Measurements from ENCODE around the gene JUN.

Gene JUN

DNA sequence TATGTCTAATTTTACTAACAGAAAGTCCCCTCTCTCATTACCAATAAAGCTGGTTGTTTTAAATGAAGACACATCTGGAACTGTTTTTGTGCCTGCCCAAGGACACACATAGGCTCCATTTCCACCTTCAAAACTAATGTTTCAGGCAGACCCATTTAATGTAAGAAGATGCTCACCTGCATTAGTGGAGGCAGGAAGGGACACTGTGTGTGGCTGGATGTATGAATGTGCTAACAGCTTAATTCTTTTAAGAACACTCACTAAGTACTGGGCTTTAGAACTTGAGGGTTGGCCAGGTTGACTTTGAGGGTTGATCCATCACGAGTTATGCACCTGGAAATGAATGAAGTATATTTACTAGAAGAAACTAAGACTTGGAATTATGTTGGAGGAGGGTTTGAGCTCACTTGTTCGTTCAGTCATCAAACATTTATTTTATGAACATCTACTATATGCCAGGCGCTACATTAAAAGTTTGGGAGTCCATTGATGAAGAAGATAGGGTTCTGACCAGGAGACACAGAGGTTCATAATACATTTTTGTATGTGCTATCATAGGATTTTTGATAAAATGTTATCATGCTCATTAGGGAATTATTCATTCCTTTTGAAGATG lies 5.4 kb downstream of the JUN start:
- TF ChIP-seq ZNF664 (tag by site-specific recombination; IDR thresholded peaks at IDR 0.05) (peak; percentile 86), EGR2 (tag by site-specific recombination; IDR thresholded peaks at IDR 0.05; ENCODE audit: low read depth) (no peak)
- Histone ChIP-seq H3K36me3 (ENCODE audit: control insufficient read depth in 2 of 2, insufficient read depth in 1 of 2, low read length in 2 of 2) (peaks cover 0 to 18% of the 10 kb centered on the region in 2 experiments; a peak in 1 of 3 replicates), H3K4me3 (ENCODE audit: low read depth, low read length) (no peak overlapping the region), H3K4me1 (ENCODE audit: control insufficient read depth, insufficient read depth, low read length) (peaks cover 2% of the 10 kb centered on the region; the same call in 1 of the 2 replicates), H3K27ac (ENCODE audit: extremely low read depth, low read depth, low read length) (no peak overlapping the region), H3K9me3 (ENCODE audit: control insufficient read depth, insufficient read depth, low read depth, low read length) (no peaks in the 10 kb centered on the region)
- CTCF ChIA-PET: interaction anchor here (1.2 to 3.3 kb wide), 3 partner anchors 9 to 38 kb away, joined by 3 to 17 read pairs (median 6); no protein-coding TSS in a partner anchor
- POLR2A ChIA-PET: interaction anchor here (2.1 to 2.3 kb wide), 2 partner anchors 23 to 436 kb away, joined by 6 to 7 read pairs; no protein-coding TSS in a partner anchor

DNA sequence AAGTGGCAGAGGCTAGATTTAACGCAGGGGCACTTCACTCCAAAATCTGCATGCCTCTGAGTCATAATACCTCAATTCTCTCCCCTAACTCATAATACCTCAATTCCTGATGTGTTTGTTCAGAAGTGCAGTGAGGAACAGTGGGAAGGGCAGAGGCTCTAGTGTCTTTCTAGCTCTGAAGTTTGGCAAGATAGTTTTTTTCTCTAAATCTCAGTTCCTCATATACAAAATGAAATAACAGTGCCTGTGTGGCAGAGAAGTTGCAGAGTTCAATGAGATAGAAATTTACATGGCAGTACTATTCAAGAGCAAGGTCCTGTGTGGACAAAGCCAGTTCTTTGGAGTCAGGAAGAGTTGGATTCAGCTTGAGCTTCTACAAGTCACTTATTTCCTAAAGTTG lies 9.8 kb downstream of the JUN start:
- TF ChIP-seq ZNF426 (tag by site-specific recombination; IDR thresholded peaks at IDR 0.05): no peak
- TF ChIP-seq ZBTB17 (tag by site-specific recombination; IDR thresholded peaks at IDR 0.05): no peak
- TF ChIP-seq ZNF624 (tag by site-specific recombination; IDR thresholded peaks at IDR 0.05): no peak
- no peak for TF ChIP-seq ZNF747 (tag by site-specific recombination; IDR thresholded peaks at IDR 0.05)
- H3K4me1 ChIP-seq (ENCODE audit: control insufficient read depth, insufficient read depth, low read length): no peaks in the 10 kb centered on the region
- H3K27ac ChIP-seq (ENCODE audit: extremely low read depth, low read depth, low read length): no peak overlapping the region; the same call in 1 of the 2 replicates
- CTCF ChIA-PET: interaction anchor here (0.6 to 1.4 kb wide), 2 partner anchors 11 to 925 kb away, joined by 3 to 4 read pairs; no protein-coding TSS in a partner anchor
- no peaks in the 10 kb centered on the region for H3K36me3 ChIP-seq (ENCODE audit: control insufficient read depth in 2 of 2, insufficient read depth in 1 of 2, low read length in 2 of 2)
- no peak overlapping the region for H3K4me3 ChIP-seq (ENCODE audit: low read depth, low read length)
- POLR2A ChIA-PET: interaction anchor here (2.6 kb wide), 1 partner anchor 9 kb away, joined by 20 read pairs; the partner anchor contains the start of gene JUN
- H3K9me3 ChIP-seq (ENCODE audit: control insufficient read depth, insufficient read depth, low read depth, low read length): no peaks in the 10 kb centered on the region

DNA sequence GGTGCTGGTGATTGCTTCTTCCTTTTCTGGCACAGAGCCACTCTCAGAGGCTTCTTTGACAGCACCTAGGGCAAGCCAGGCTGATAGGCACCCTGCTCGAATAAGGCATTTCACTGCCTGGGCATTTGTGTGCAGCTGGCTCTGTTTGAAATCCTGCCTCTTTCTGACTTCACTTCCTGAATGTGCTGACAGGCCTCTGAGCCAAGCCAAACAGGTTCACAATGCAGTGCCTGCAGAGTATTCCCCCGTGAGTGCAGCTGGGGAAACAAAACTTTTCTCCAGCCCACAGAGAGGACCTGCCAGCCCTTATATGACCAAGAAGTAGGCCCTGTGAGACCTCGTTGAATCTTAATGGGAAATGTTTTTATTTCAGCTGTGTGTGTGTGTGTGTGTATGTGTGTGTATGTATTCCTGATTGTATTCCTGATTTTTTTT lies 10.4 kb downstream of the JUN start:
- Histone ChIP-seq H3K4me3 (ENCODE audit: low read depth, low read length) (no peak overlapping the region), H3K27ac (ENCODE audit: extremely low read depth, low read depth, low read length) (no peak overlapping the region; the same call in 1 of the 2 replicates), H3K36me3 (ENCODE audit: control insufficient read depth in 2 of 2, insufficient read depth in 1 of 2, low read length in 2 of 2) (no peaks in the 10 kb centered on the region), H3K4me1 (ENCODE audit: control insufficient read depth, insufficient read depth, low read length) (no peaks in the 10 kb centered on the region), H3K9me3 (ENCODE audit: control insufficient read depth, insufficient read depth, low read depth, low read length) (no peaks in the 10 kb centered on the region)
- CTCF ChIA-PET: interaction anchor here (0.6 to 1.9 kb wide), 6 partner anchors 11 to 1001 kb away, joined by 3 to 6 read pairs (median 4); no protein-coding TSS in a partner anchor
- POLR2A ChIA-PET: interaction anchor here (0.6 to 2.6 kb wide), 2 partner anchors 10 to 123 kb away, joined by 3 to 20 read pairs; partner anchors contain the start of gene JUN
- peak; percentile 30; the same call in 1 of the 2 replicates for TF ChIP-seq ZXDB (tag by site-specific recombination; IDR thresholded peaks at IDR 0.05)
- TF ChIP-seq ZNF155 (tag by site-specific recombination; IDR thresholded peaks at IDR 0.05): no peak
- TF ChIP-seq ZNF335 (tag by site-specific recombination; conservative IDR thresholded peaks at IDR 0.05): peak; percentile 92
- TF ChIP-seq, protein P1, sequence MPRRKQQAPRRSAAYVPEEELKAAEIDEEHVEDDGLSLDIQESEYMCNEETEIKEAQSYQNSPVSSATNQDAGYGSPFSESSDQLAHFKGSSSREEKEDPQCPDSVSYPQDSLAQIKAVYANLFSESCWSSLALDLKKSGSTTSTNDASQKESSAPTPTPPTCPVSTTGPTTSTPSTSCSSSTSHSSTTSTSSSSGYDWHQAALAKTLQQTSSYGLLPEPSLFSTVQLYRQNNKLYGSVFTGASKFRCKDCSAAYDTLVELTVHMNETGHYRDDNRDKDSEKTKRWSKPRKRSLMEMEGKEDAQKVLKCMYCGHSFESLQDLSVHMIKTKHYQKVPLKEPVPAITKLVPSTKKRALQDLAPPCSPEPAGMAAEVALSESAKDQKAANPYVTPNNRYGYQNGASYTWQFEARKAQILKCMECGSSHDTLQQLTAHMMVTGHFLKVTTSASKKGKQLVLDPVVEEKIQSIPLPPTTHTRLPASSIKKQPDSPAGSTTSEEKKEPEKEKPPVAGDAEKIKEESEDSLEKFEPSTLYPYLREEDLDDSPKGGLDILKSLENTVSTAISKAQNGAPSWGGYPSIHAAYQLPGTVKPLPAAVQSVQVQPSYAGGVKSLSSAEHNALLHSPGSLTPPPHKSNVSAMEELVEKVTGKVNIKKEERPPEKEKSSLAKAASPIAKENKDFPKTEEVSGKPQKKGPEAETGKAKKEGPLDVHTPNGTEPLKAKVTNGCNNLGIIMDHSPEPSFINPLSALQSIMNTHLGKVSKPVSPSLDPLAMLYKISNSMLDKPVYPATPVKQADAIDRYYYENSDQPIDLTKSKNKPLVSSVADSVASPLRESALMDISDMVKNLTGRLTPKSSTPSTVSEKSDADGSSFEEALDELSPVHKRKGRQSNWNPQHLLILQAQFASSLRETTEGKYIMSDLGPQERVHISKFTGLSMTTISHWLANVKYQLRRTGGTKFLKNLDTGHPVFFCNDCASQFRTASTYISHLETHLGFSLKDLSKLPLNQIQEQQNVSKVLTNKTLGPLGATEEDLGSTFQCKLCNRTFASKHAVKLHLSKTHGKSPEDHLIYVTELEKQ (tag by site-specific recombination; IDR thresholded peaks at IDR 0.05; ENCODE audit: borderline replicate concordance): no peak
- TF ChIP-seq BCL11B (tag by site-specific recombination; IDR thresholded peaks at IDR 0.05; ENCODE audit: low read depth): no peak
- no peak for TF ChIP-seq YY2 (tag by site-specific recombination; IDR thresholded peaks at IDR 0.05)
- TF ChIP-seq ZNF600 (tag by site-specific recombination; IDR thresholded peaks at IDR 0.05): peak; percentile 70; the same call in 1 of the 2 replicates
- no peak for TF ChIP-seq ZNF341 (tag by site-specific recombination; IDR thresholded peaks at IDR 0.05; ENCODE audit: low read depth)
- TF ChIP-seq SCRT1 (tag by site-specific recombination; IDR thresholded peaks at IDR 0.05; ENCODE audit: borderline replicate concordance): 0 out of 2 replicates have a peak, but pooled peaks have one; percentile 9
- TF ChIP-seq ZNF157 (tag by site-specific recombination; IDR thresholded peaks at IDR 0.05): no peak
- TF ChIP-seq, protein P2, sequence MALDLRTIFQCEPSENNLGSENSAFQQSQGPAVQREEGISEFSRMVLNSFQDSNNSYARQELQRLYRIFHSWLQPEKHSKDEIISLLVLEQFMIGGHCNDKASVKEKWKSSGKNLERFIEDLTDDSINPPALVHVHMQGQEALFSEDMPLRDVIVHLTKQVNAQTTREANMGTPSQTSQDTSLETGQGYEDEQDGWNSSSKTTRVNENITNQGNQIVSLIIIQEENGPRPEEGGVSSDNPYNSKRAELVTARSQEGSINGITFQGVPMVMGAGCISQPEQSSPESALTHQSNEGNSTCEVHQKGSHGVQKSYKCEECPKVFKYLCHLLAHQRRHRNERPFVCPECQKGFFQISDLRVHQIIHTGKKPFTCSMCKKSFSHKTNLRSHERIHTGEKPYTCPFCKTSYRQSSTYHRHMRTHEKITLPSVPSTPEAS (tag by site-specific recombination; IDR thresholded peaks at IDR 0.05): peak; percentile 66
- peak; percentile 73 for TF ChIP-seq FEZF1 (tag by site-specific recombination; IDR thresholded peaks at IDR 0.05)
- no peak for TF ChIP-seq ZNF391 (tag by site-specific recombination; IDR thresholded peaks at IDR 0.05; ENCODE audit: borderline replicate concordance, low read depth)
- TF ChIP-seq ZNF146 (tag by site-specific recombination; IDR thresholded peaks at IDR 0.05): no peak
- no peak for TF ChIP-seq ZNF596 (tag by site-specific recombination; IDR thresholded peaks at IDR 0.05)
- 0 out of 2 replicates have a peak, but pooled peaks have one; percentile 23 for TF ChIP-seq GLIS1 (tag by site-specific recombination; IDR thresholded peaks at IDR 0.05)
- TF ChIP-seq, protein P3, sequence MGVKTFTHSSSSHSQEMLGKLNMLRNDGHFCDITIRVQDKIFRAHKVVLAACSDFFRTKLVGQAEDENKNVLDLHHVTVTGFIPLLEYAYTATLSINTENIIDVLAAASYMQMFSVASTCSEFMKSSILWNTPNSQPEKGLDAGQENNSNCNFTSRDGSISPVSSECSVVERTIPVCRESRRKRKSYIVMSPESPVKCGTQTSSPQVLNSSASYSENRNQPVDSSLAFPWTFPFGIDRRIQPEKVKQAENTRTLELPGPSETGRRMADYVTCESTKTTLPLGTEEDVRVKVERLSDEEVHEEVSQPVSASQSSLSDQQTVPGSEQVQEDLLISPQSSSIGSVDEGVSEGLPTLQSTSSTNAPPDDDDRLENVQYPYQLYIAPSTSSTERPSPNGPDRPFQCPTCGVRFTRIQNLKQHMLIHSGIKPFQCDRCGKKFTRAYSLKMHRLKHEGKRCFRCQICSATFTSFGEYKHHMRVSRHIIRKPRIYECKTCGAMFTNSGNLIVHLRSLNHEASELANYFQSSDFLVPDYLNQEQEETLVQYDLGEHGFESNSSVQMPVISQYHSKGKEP (tag by site-specific recombination; IDR thresholded peaks at IDR 0.05): peak; percentile 66
